GM10847 (cell line): ENCODE measurements around the gene ID4.

Experiments used
- POLR2A ChIP-seq: IDR thresholded peaks from 2 replicates; pipeline ENCODE4 v1.6.1; 2011; ENCODE audit not compliant: insufficient read length; ENCODE audit errors: extremely low read depth

The ID4 gene

GRCh38 chr6:19866985-19867627 is 29.9 kb downstream of the ID4 start:
- no peak for TF ChIP-seq POLR2A

DNA sequence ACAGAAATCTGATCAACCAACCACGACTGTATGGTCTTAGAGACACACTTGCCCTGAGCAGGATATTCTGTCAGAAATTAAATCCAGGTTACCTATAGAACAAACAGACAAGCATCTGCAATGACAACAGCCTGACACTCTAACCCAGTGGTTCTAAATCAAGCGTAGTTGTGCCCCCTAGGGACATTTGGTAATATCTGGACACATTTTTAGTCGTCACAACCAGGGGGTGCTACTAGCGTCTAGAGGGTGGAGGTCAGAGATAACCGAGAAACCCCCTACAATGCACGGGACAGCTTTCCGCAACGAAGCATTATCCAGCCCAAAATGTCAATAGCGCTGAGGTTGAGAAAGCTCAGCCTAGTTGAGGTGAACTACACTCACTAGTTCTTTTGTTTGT is 32.3 kb downstream of the ID4 start:
- TF ChIP-seq POLR2A = no peak

- TF ChIP-seq POLR2A = no peak
These were observed 33.2 kb downstream of the ID4 start for GRCh38 chr6:19870322-19870721.

DNA sequence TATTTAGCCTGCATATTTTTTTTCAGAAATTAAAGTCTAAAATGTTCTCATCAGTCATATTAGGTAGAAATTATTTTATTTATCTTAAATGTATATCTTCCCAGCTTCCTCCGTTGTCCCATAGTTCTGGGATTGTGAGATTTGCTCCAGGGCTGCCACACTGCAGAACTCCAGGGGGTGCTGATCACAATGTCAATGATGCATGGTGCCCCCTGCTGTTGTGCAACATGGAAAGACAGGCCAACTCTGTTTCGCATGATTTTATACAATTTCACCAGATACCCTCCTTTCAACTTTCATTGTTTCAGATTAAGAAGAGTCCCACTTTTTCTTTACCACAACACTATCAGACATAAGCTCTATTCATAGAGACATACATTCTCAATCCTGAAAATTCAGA is 35.9 kb downstream of the ID4 start:
- no peak for TF ChIP-seq POLR2A

DNA sequence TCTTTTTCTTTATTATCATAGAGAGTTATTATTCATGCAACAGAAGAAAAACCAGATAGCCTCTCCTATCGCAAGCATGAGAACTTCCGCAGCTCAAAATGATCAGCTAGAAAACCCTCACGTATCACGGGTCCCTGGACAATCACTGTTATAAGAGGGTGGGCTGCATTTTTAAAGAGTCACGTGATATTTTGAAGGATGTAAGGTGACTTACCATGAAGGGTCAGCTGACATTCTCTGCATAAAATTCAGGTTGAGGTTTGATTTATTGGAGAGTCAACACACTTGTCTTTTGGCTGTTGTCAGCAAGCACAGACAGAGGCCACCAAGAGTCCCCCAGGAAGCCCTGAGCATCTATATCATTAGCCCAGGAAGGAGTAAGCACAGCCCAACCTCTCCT is 39.5 kb downstream of the ID4 start:
- TF ChIP-seq POLR2A = no peak

DNA sequence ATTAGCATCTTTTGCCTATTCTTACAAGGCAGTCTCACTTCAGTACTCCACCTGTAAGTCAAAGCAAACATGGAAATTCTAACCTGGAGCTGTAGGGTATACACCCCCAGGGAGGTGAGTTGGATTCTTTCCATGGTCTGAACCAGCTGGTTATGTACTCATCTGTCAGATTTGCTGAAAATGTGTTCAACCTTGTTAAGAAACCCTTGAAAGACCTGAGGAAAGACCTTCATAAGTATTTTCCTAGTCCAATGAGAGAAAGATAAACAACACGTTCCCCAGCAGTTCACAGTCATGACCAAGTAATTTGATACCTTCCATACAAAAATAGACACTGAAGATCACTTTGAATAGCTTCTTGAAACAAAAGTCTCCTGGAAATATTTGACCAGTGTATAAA is 42.5 kb downstream of the ID4 start:
- no peak for TF ChIP-seq POLR2A

DNA sequence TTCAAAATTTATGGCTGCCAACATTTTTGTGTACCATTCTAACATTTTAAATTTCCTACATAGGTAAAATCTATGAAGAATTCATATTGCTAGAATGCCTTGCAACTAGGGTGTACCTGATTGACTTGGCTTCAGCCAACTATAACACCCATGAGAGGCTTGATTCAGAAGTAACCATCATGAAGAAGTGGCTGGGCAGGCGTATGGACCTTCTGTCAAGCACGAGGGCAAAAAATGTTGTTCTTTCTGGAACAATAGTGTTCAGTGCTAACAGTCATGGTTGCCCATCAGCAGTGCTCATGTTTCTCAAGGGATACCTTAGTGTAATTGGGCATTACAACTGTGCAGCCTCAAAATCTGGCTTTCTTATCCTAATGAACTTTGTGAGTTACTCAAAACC is 42.9 kb downstream of the ID4 start:
- no peak for TF ChIP-seq POLR2A

DNA sequence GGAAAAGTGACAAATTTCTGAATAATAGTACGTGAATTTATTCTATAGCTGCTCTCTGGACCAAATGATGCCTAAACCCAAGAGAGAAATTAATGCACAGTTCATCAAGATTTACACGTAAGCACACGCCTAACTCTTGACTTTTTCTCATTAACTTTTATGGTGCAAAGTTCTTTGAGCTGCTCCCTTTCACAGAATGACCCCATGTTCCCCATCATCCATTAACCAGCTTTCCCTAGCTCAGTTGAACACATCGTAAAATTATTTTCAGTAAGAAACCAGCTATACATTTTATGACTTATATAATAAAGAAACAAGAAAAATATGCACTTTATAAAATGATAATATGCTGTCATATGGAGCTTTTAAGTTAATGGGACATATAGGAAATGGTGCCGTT is 54.3 kb downstream of the ID4 start:
- no peak for TF ChIP-seq POLR2A
